Midbrain (tissue), 1 donor: Measurements from ENCODE around the gene MAEA.

Source experiments
- DNase-seq: peaks from one replicate; lab custom pipeline; 2025; lab: John Stamatoyannopoulos, UW

Gene MAEA

DNA sequence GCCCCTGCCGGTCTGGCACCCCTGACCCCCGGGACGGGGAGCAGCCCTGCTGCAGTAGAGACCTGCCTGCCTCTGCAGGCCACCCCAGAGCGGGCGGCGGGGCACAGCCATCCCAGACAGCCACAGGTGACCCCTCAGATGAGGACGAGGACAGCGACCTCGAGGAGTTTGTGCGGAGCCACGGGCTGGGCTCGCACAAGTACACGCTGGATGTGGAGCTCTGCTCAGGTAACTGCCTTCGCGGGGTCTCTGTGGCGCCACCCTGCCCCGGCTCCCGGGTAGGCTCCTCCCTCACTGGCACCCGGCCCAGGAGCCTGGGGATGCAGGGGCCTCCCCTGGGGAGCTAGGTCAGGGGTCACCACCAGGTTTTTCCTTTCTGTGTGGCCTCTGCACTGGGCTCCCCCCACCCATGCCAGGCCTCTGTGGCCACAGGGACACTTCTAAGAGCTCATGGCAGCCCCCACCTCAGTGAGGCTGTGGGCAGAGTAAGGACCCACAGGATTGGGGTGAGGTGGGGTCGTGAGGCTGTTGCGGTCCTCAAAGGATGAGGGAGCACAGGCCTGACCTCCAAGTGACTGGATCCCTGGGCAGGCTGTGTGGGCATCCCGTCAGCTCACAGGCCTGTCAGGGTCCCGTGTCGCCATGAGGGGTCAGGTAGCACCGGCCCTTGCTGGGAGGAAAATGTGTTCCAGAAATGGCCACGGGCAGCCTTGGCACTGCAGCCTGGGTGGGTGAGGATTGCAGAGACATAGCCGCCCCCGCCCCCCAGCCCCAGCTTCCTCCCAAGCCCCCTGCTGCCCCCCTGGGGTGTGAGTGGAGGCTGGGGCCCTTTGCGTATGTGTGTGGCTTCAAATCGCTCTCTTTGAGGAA, 63.7 kb downstream of the MAEA start:
- no peak for DNase-seq

DNA sequence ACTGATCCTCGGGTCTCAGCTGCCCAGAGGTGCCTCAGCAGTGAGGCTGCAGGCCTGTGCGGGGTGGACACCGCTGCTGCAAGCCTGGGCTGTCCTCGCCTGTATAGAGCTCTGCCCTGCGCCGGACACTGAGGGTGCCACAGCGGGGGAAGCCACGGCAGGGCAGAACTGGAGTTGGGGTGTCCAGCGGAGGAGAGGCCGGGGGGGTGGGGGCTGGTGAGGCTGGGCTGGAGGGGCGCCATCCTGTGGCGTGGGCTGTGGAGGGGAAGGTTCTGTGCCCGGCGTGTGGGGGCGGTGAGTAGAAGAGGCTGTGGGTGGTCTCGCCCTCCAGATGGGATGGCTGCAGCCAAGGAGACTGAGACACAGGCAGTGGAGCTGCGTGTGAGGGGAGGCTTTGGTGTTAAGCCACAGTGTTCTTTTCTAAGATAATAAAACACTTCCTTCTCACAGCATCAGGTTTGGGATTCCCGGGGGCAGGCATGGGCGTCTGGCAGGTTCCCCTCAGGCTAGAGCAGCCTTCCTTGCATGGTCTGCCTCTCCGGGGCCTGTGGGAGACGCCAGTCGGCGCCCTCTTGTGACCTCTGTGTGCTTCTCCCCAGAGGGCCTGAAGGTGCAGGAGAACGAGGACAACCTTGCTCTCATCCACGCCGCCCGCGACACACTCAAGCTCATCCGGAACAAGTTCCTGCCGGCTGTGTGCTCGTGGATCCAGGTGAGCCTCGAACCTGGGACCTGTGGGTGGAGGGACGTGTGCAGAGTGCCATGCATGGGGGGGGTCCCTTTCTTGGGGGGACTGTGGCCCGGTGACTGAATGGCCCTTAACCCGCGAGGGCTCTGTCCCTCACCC, 64.7 kb downstream of the MAEA start:
- DNase-seq: no peak

DNA sequence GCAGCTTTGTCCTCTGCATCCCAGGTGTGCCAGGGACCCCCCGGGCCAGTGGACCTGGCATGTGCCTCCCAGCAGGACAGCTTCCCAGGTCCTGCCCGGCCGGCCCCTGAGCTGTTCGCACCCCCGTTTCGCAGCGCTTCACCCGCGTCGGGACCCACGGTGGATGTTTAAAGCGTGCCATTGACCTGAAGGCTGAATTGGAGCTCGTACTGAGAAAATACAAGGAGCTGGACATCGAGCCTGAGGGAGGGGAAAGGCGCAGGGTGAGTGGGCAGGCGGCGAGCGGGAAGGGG, 65.2 kb downstream of the MAEA start:
- DNase-seq: no peak

DNA sequence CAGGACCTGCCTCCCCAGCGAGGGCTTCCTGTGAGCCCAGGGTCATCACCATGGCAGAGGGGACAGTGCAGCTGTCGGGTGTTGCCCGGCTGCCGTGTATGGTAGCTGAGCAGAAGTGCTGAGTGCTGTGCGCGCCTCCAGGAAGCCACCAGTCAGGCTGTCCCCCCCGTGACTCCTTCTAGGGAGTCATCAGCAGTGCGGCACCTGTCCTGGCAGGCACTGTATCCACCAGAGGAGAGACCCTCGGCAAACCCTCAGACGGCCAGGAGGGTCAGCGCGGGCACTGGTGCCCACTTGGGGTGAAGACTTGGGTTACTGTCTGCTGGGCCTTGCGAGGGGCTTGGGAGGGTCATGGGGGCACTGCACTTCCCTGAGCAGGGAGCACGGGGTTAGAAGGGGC, 65.7 kb downstream of the MAEA start:
- DNase-seq: no peak

DNA sequence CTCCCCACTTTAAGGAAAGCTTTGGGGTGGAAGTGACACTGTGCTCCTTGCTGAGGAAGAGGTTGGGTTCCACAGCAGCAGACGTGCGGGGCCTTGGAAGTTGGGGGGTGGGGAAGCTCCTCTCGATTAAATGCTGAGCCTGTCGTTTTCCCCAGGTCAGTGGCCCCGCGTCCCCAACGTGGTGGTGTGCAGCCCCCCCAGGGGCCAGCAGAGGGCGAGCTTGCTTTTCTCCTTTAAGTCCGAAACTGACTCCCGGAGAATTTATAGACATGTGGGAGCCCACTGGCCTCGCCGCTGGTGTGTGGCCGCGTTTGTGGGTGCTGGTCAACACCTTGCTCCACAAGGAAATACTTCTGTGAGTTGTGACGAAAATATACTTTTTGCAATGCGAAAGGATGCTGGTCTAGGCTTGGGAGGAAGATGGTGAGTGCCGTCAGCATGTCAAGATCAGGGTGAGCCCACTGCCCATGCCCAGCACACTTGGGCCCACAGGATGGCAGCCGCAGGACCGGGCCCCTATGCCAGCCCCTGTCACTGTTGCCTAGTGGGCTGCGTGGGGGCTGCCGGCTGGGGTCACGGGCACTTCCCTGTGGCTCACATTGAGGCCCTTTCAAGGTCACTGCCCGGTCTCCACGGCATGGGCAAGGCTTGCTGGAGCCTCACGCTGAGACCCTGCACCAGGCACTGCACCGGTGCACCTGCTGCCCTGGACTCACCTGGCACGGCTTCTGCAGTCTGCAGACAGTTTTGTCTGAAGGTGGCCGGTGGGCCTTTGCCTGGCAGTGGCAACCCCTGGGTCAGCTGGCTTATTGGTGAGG, 66.7 kb downstream of the MAEA start:
- DNase-seq: peak; percentile 70

DNA sequence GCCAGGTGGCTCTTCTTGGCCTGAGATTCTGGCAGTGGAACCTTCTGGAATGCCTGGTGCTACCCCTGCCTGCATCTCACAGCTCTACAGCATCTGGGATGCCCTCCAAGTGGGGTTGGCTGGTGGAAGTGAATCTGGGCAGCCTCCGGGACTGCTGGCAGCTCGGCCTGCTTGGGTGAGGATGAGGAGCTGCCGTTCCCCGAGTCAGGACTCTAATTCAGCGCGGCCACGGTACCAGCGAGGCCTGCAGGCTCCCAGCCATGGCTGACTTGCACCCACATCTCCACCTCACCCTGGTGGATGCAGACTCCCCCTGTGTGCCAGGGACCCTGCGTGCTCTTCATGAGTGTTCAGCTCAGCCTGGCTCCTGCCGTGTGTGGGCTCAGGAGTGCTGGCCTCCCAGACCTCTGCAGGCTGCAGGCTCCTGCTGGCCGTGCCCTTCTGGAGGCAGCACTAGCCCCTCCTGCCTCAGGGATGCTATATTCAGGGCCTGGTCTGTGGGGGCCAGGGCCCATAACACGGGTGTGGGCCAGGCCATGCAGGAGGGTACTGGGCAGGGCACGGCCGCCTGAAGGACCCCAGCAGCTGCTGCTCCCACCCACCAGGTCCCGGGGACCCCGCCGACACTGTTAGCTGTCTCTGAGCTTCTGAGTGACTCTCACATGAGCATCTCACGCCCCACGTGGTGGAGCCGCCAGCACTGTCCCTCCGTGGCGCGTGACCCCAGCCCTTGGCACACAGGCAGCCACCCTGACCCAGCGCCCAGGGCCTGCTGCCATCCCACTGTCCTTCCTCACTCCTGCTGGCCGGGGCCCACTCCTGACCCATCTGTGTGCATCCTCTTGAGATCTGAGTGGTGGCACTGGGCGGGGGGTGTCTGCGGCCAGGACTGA, 67.9 kb downstream of the MAEA start:
- DNase-seq: peak; percentile 64

DNA sequence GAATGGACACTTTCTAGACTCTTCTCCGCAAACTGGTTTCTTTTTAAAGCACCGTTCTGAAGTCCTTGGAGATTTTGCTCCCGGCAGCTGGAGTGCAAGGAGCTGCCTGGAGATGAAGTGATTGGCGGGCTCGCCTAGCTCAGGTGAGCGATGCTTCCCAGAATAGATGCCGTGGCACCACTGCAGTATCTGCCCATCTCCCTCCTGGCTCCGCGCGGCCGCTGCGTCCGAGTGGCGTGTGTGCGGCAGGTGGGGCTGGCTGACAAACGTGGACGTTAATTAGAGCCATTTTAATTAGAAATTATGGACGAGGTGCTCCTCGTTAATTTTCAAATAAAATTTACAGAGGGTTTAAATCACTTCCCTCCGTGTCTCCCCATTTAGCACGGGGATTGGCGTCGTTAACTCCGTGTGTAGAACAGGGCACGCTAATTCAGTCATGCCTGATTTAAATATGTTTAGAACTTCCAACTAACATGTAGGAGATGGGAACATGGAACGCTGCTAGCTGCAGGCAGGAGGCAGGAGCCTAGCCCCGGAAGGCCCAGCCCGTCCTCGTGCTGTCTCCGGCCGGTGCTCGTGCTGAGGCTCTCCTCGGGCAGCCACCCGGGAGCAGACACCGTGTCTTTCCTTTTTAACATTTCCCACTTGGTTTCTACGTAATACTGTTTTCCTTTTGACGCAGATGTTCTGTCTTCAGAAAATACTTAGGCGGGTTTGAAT, 68.9 kb downstream of the MAEA start:
- DNase-seq: no peak

DNA sequence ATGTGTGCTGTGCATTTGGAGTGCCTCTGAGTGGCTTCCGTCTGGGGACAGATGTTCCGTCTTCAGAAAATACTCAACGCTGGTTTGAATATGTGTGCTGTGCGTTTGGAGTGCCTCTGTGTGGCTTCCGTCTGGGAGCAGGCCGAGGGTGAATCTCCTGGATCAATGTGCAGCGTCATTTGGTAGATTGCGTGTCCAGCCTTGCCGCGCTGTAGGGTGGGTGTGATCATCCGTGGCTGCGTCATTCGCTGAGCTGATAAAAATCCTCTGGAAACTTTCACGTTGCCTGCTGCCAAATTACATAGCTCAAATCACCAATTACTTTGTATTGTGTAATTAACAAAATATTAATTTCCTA, 69.4 kb downstream of the MAEA start:
- DNase-seq: no peak

DNA sequence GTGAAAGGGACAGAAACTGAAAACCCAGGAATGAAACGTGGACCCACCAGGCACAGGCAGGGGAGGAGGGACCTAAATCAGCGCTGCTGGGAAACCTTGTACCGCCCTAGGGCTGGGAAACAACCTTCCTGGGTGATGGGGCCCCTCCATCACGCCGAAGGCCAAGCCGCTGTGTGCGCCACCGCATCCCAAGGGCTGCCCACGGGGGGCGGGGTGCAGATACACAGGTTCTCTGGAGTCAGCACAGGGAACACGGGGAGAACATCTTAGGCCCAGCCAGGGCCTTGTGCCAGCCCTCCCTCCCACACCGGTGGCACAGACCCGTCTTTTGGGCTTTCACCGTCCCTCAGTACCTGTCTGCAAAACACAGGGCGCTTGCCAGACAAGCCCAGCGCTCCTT, 70.3 kb downstream of the MAEA start:
- DNase-seq: no peak

DNA sequence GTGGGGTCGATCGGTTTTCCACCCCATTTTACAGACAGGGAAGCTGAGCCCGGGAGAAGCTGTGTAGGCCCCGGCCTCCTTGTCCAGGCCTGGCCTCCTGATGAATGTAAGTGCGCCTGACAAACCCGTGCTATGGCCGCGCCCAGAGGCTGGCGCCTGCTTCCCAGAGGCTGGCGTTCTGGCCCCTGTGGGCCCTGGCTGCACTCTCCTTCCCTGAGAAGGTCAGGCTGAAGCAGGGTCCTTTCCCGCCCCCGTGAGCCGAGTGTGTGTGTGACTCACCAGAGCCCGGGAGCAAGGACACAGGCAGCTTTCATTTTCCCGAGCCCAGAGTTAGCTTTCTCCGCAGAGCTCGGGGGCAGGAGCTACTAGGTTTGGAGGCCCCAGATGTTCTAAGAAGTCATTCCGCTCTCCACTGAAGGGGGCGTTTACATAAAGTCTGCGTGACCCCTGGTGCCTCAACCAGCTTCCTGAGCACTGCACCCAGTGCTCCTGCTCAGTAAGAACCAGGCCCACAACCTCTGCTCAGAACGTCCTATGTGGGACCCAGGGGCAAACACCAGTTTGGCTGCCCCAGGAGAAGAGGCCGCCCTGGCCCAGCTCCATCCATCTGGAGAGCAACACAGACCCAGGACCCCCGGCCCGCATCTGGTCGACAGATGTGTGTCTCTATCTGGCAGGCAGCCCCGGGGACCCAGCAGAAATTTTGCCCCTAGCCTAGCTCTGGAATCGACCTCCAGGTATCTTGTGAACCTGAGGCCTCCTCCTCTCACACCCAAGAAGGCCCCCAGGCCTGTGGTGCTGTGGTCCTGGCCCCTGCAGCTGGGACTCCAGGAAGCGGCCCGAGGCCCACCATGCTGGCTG, 71.0 kb downstream of the MAEA start:
- DNase-seq: no peak

DNA sequence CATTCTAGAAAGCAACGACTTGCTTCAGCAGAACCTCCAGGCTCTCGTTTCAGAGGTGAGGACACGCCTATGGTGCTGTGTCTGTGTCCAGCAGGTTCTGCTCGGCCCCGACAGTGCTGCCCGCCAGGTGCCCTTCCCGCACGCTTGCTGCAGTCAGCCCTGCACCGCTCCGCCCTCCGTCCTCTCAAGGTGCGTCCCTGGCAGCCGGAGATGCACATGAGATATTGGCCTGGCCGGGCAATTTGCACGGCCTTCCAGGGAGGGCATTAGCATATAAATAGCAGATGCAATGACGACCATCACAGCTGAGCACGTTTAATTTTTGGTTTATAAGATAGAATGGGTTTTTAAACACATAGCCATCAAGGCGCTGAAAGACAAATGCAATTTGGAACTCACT, 71.7 kb downstream of the MAEA start:
- no peak for DNase-seq

DNA sequence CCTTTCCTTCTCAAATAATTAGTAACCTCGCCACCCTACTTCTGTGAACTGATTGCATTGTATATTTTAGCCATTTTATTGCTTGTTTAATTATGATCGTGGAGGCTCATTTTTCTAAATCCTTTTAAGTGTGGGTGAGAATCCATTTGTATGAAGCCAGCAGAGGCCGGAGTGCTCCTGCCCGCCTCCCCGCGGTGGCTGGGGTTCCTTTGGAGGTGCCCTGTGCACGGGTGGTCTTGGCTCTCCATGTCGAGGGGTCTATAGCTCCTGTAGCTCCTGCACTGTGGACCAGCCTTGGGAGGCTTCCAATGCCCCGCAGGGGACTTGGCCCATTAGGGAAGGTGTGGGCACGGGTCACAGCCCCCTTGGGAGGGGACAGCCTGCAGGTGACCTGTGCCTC, 72.4 kb downstream of the MAEA start:
- DNase-seq: no peak

DNA sequence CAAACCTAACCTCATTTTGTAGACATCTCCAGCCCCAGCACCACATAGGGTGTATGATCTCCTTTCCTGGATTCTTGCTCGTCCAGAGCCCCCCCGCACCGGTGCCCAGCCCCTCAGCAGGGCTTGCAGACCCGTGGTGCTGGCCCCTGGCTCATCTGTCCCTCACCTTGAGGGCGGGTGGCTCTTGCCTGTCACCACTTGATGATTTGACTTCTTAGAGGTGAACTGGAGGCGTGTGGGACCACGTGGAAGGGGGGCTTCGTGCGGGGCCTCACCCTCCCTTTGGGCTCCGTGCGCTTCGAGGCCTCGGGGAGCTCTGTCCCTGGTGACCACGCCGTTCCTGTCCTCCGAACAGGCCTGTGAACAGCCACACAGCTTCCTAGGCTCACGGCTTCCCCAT, 72.8 kb downstream of the MAEA start:
- DNase-seq: no peak

DNA sequence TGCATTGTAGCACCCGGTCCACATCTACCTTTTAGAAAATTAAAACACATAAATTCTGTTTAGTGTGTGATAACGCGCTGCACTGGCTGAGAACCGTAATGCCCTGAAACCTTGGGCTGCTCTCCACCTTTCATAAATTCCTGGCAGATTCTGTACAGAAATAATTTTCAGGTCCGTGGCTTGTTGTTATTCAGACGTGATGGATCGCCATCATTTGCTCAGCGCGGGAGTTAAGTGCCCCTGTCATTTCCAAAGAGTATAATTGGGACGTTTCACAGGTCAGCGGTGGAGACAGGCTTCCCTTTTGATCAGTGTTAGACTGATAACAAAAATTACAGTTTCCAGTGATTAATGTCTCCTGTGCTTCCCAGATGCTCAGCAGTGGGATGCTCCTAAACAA, 73.8 kb downstream of the MAEA start:
- DNase-seq: no peak

DNA sequence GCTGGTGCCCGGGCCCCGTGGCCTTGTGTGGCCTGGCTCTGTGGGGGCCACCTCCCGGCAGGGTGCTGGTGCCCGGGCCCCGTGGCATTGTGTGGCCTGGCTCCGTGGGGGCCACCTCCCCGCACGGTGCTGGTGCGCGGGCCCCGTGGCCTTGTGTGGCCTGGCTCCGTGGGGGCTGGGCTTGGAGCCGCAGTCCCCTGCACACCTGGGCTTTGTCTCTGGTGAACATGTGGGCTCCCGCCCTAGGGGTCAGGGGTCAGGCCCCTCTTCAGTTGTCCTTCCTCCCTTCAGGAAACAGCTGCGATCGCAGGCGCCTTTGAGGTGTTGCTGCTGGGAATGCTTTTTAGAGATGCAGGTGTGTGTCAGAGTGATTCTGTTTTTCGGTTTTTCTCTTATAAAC, 74.5 kb downstream of the MAEA start:
- no peak for DNase-seq

DNA sequence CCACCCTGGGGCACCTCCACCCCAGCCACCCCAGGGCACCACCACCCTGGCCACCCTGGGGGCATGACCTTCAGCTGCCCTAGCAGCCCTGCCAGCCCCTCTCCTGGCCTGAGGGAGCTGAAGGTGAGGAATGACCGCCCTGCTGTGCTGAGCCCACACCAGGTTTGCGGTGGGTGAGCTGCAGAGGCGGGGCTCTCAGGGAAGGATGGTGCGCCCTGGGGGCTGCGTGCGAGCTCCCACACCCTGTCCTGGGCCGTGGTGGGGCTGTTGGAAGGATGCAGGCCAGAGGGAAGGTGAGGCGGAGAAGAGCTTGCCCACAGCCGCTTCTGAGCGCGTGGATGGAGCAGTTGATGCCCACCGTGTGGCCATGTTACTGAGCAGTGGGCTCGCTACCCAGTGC, 75.1 kb downstream of the MAEA start:
- DNase-seq: no peak

DNA sequence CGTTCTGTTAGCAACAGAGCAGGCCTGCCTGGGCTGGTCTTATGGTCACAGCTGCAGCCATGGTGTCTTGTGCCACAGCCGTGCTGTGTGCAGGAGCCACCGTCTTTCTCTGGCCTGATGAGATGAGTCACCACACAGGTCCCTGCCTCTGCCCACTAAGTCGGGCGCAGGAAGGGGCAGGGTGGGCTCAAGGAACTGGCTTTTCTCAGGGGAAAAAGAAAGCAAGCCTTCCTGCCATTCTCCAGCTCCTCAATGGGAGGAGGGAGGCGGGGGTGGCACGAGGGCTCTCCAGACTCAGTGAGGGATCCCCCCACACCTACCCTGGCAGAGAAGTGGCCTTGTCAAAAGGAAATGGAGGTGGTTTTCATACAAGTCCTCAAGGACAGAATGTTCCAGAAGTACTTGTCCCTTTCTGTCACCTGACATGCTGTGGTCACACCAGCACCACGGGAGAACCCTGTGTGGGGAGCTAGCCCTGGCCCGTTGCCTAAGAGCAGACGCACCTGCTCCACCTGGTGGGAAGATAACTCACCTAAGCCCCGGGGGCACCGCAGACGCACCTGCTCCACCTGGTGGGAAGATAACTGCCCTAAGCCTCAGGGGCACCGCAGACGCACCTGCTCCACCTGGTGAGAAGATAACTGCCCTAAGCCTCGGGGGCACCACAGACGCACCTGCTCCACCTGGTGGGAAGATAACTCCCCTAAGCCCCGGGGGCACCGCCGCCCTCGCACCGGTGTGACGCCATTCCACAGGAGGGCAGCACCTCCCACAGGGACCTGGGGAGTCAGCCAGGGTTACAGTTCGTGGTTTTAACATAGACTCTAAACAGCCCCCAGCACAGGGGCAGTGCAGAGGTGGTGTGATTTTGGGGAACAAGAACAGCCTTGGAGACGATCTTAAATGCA, 75.8 kb downstream of the MAEA start:
- no peak for DNase-seq

DNA sequence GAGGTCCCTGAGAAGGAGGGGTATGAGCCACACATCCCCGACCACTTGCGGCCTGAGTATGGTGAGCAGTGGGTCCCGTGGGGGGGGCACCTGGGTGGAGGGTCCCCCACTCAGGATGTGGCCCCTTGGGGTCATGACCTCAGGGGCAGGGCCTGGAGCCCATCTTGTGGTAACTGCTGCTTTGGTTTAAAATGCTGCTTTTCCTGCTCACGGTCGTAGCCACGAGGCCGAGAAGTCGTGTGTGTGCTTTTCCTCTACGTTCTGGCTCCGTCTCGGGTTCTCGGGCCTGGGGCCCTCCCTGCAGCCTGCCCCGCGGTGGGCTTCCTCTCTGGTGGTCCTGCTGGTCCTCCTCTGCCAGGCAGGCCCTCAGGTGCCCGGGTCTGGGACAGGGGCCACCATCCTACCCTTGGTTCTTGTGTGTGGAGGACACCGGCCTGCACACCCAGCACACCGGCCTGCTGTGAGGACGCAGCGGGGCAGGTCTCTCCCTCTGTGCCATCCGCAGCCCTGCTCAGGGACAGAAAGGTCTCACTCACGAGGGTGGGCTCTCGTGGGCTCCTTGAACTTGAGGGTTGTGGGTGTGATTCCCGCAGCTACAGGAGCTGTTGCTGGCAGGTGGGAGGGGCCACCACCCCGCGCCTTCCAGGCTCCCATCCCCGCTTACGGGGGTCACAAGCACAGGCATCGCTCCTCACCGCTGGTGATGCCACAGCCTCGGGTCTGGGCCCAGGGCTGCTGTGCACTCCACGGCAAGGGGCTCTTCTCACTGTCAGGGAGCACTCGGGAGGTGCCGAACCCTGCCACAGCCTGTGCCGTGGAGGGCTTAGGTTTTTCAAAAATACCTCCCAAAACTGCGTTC, 76.9 kb downstream of the MAEA start:
- DNase-seq: no peak
